ENCODE data around the gene SLC22A14. TPM values are rescaled to one million over a fixed set of nuclear protein-coding genes. Genes with fewer than 3 reads are reported as not detected.

SLC22A14 gene
- total RNA-seq, 2 experiments from 2014 or later, result 0.11 TPM; not detected in 1

DNA sequence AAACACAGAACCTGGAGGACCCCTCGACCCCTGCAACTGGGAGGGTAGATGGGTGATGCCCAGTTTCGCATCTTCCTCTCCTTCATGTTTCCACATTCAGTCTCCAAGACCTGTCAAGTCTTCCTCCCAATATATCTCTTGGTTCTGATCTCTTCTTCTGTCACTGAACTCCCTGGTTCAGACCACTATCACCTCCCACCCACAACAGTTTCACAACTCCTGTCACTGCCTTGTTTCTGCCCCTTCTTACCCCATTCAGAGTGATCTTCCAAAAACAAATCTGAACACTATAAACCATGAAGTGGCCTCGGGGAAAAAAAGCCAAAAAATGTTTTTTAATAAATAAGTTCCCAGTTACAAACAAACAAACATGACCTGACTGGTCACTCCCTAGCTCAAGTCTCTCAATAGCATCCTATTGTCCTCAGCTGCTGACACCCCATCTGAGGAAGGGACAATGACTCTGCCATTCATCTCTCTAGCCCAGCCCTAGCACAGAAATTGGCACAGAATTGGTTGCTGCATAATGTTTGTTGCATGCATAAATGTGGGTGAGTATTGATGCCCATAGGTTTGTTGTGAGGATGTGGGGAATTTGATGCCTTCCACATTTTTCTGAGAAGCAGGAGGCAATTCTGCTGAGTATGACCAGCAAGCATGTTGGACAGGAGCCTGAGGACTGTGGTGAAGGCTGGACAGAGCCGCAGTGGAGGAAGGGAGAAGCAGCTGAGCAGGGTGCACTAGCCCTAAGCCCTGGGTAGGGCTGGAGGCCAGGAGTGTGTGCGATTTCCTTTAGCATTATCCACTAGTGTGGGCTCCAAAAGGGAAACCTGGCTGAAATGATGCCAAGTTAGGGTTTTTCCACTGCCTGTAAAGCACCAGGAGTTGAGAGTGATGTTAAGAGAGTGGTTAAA lies 52.3 kb downstream of the SLC22A14 start:
- ChIA-PET POLR2A (no interaction called here), CTCF (interaction anchor here (1.5 kb wide), 1 partner anchor 12 kb away, joined by 6 read pairs; the partner anchor contains the start of gene XYLB)

DNA sequence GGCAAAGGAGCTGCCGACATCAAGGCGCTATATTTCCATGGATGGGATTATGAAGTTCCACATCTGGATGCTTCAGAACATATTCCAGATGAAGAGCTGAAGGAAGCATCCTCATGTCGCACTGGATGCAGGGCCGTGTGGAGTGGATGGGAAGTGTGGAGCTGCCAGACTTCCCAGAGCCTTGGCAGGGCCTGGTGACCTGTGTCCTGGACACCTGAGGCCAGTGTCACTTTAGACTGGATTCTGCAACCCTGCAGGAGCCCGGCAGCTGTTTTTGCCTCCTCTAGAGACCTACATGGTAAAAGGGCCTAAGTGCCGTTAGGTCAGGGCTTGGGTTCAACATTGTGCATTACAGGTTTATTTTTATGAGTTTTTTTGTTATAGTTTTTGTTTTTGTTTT lies 53.2 kb downstream of the SLC22A14 start:
- POLR2A ChIA-PET, result no interaction called here
- CTCF ChIA-PET, result no interaction called here

DNA sequence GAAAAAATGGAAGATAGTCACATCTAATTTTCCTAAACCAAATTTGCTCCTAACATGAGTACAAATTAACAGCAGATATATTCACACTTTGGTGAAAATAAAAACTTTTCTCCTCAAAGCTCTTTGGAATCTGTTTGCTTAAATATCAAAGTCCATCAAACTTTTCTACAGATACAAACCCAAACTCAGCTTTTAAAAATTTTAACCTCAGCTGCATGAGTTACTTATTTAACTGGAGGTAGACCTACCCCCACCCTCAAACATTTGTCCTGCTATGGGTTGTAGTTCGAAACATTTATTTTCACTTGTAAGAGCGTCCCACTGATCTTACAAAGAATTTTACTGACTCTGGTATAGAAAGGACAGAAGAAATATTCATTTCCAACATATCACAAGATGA lies 55.6 kb downstream of the SLC22A14 start:
- ChIA-PET POLR2A (no interaction called here), CTCF (no interaction called here)

DNA sequence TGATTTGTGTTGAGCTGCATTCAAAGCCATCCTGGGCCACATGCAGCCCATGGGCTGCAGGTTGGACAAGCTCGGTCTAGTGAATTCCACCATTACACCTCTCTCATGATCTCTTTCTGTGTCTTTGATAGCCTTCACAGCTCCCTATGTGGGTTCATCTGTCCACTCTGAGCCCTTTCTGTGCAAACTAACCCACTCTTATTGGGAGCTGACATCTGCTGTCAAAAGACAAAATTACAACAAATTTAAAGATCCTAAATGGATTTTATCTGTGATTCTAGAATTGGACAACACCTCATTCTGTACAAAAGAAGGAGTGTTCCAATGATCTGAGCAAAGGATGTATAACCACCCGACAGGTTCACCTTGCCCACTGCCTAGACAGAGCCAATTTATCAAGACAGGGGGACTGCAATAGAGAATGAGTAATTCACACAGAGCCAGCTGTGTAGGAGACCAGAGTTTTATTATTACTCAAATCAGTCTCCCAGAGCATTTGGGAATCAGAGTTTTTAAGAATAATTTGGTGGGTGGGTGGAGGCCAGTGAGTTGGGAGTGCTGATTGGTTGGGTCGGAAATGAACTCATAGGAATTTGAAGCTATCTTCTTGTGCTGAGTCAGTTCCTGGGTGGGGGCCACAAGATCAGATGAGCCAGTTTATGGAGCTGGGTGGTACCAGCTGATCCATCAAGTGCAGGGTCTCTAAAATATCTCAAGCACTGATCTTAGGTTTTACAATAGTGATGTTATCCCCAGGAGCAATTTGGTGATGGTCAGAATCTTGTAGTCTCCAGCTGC lies 61.9 kb downstream of the SLC22A14 start:
- POLR2A ChIA-PET, result no interaction called here
- CTCF ChIA-PET, result interaction anchor here (0.8 kb wide), 1 partner anchor 136 kb away, joined by 3 read pairs; no protein-coding TSS in a partner anchor

DNA sequence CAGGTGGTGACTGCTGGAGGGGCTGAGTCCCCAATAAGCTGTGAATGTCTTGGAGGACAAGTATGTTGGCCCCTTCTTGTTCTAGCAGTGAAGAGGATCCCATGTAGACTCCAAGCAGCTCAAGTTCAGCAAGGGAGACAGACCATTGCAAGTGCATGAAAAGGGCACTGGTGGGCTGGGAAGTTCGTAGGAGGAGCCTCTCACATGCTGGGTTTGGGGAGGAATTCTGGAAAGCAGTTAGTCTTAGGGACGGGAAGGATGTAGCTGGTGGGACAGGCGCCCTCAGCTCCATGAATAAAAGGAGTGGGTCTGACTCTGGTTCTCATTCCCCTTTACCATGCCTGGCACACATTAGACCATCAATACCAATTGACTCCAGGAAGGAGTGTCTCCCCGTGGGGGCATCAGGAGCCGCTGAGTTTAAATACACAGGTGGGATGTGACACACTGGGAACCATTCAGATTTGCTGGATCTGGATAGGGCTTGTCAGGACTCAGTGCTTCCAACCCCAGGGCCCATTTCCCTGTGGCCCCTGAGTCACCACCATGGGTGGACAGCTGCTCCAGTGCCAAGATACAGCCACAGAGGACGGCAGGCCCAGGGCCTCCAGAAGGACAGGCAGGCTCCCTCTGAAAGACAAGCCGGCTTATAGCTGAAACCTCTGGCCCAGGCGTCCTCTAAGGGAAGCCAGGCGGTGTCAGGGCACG lies 63.9 kb downstream of the SLC22A14 start:
- ChIA-PET POLR2A (interaction anchor here (0.6 to 2.6 kb wide), 3 partner anchors 13 to 205 kb away, joined by 3 to 10 read pairs (median 5); partner anchors contain the start of gene OXSR1), CTCF (interaction anchor here (0.8 to 2.4 kb wide), 18 partner anchors 10 to 229 kb away, joined by 3 to 15 read pairs (median 4); partner anchors contain the start of gene EXOG)

DNA sequence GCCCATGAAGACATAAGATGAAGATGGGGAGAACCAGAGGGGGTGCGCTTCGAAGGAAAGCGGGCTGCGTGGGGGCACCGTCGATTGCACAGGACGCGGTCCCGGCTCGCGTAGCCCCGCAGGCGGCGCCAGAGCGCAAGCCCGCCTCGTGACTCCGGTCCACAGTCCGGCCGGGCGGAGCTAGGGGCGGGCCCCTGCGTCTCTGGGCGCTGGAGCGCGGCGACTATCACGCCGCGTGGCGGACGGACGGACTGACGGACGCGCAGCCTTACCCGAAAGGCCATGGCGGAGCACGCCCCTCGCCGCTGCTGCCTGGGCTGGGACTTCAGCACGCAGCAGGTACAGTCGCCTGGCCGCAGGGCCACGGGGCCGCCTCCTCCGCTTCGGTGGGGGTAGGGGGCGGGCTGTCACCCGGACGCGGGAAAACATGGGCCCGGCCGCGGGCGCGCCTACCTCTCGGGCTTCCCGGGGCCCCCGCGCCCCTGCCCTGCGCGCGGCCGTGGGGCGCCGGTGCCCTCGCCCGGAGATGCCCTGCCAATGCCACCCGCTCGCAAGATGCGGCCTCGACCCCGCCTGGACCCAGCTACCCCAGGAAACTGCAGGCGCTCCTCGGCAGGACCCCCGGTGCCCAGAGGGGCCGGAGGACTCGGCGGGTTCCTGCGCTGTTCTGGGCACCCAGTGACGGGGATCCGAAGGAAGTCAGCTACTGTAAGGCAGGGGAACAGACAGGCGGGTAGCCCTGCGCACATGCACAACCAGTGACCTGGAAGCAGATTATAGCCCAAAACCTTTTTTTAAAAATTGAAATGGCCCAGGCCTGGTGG lies 64.7 kb downstream of the SLC22A14 start, which contains the start of gene XYLB:
XYLB (plus strand) TSS at position 199 of the 824 bp plus-strand sequence; CDS start at position 283, 84 bp downstream.
- CTCF ChIA-PET, result interaction anchor here (0.6 to 2.6 kb wide), 23 partner anchors 9 to 229 kb away, joined by 3 to 15 read pairs (median 4); partner anchors contain the start of gene EXOG
- POLR2A ChIA-PET, result interaction anchor here (0.6 to 2.6 kb wide), 5 partner anchors 13 to 205 kb away, joined by 3 to 10 read pairs (median 3); partner anchors contain the start of gene OXSR1

DNA sequence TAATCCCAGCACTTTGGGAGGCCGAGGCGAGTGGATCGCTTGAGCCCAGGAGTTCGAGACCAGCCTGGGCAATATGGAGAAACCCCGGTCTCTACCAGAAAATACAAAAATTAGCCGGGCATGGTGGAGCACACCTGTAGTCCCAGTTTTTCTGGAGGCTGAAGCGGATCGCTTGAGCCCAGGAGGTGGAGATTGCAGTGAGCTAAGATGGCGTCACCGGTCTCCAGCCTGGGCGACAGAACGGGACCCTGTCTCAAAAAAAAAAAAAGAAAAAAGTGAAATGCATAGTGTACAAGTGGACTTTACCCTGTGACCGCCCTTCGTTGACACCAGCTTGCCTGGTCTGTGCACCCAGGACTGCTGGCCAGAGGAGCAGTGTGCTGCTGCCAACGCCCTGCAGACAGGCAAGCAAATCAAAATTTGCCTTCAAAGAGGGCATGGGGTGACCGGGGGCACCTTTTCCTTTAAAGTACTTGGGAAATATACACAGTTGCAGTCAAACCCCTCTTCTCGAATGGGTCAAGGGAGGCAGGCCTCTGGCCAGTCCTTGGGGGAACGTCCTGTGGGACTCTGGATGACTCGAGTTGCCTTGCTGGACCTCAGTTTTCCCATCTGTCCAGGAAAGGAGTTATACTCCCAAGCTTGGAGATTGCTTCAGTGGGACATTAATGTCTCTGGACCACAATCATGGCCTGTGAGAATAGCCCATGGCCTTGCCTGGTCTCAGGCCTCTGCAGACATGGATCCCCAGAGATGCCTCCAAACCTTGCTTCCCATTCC lies 65.5 kb downstream of the SLC22A14 start:
- CTCF ChIA-PET, result interaction anchor here (1.0 to 2.6 kb wide), 4 partner anchors 17 to 221 kb away, joined by 3 to 15 read pairs (median 7); no protein-coding TSS in a partner anchor
- POLR2A ChIA-PET, result interaction anchor here (1.0 to 2.6 kb wide), 2 partner anchors 183 to 184 kb away, joined by 3 to 10 read pairs; partner anchors contain the start of gene OXSR1

DNA sequence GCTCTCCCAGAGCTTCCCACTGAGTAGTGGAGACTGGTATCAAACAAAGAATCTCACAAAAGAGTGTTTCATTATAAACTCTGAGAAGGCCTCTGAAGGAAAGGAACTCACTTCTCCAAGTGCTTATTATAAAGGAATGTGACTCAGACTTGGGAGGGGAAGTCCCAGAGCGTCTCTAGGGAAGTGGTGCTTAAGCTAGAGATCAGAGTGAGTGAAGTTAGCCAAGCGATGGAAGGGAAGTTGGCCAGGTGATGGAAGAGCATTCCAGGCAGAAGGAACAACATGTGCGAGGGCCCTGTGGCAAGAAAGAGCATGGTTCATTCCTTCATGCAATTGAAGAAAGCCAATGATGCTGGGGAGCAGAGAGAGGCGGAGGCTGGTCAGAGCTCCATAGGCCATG lies 66.8 kb downstream of the SLC22A14 start:
- ChIA-PET CTCF (interaction anchor here (2.6 kb wide), 1 partner anchor 132 kb away, joined by 10 read pairs; no protein-coding TSS in a partner anchor), POLR2A (no interaction called here)

DNA sequence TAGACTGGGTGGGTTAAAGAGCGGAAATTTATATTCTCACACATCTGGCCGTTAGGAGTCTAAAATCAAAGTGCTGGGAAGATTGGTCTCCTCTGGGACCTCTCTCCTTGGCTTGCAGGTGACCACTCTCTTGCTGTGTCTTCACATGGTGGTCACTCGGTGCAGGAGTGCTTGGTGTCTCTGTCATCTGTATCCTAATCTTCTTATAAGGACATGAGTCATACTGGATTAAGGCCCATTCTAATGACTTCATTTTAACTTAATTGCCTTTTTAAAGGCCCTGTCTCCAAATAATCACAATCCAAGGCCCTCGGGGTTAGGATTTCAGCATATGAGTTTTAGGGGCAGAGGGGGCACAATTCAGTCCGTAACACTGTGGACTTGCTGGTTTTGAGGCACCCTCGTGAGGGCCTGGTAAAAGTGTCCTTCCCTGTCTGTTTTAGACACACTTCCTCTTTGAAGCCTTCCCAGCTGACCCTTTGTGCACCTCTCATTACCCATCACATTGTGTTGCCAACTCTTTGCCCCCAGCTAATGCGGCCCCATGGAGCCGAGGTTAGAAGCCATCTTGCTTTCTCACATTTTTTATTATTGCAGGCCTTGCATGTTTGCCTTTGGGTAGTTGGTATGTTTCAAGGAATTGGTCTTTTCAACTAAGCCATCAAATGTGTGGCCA lies 67.7 kb downstream of the SLC22A14 start:
- ChIA-PET CTCF (interaction anchor here (2.6 kb wide), 1 partner anchor 131 kb away, joined by 10 read pairs; no protein-coding TSS in a partner anchor), POLR2A (no interaction called here)

DNA sequence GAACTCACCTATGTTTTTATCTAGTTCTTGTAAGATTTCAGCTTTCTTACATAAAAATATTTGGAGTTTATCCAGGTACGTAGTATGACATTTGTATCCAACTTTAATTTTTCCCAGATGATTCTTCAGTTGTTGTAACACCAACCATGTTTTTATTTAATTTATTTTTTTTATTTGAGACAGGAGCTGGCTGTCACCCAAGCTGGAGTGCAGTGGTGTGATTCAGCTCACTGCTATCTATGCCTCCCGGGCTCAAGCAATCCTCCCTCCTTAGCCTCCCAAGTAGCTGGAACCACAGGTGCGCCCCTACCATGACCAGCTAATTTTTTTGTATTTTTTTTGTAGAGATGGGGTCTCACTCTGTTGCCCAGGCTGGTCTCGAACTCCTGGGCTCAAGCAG lies 71.1 kb downstream of the SLC22A14 start:
- POLR2A ChIA-PET, result no interaction called here
- CTCF ChIA-PET, result no interaction called here

DNA sequence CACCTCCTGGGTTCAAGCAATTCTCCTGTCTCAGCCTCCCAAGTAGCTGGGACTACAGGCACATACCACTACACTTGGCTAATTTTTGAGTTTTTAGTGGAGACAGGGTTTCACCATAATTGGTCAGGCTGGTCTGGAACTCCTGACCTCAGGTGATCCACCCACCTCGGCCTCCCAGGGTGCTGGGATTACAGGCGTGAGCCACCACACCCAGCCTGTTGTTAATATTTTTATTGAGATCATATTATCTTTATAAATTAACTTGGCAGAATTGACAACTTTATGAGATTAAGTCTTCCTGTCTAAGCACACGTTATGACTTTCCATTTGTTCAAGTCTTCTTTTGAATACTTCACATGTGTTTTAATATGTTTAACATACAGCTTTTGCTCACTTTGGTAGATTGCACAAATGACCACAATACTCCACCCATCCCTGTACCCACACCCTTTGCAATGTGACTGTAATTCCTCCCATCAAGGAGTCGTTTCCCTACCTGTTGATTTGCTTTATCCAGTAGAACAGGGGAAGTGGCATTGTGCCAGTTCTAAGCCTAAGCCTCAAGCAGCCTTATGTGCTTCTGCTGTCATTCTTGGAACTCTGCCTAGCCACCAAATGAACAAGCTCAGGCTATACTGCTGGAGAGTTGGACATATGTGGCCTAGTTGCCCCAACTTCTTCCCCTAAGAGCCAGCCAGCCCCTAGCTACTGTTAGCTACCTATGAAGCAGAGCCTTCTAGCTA lies 72.7 kb downstream of the SLC22A14 start:
- CTCF ChIA-PET, result no interaction called here
- POLR2A ChIA-PET, result no interaction called here

DNA sequence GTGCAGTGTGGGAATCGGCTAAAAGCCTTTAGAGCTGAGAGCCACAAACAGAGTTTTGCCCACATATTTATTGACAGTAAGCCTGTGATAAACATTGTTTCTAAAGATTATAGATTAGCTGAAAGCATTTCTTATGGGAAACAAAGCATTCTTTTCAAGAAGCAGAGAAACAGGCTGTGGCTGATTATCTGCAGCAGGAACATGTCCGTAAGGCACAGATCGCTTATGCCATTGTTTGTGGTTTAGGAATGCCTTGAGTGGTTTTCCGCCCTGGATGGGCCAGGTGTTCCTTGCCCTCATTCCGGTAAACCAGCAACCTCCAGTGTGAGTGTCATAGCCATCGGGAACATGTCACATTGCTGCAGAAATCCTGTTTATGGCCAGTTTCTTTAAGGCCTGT lies 76.9 kb downstream of the SLC22A14 start:
- ChIA-PET CTCF (interaction anchor here (1.2 kb wide), 1 partner anchor 13 kb away, joined by 4 read pairs; the partner anchor contains the start of gene XYLB), POLR2A (interaction anchor here (0.7 kb wide), 1 partner anchor 13 kb away, joined by 5 read pairs; no protein-coding TSS in a partner anchor)

DNA sequence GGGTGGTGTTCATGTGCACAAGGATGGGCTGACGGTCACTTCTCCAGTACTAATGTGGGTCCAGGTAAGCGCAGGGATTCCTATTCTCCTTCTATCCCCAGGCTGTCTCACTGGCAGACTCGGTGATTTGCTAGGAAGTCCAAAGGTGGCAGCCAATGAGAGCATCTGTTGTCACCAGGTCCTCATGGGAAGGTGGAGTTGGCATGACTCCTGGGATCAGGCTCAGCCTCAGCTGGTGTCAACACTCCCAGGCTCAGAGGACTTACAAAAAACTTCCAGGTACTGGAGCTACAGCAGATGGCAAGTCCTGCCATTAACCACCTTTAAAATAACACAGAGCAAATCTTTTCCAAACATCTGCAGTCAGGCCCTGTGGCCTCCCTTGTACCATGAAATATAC lies 78.3 kb downstream of the SLC22A14 start:
- CTCF ChIA-PET, result no interaction called here
- POLR2A ChIA-PET, result no interaction called here

DNA sequence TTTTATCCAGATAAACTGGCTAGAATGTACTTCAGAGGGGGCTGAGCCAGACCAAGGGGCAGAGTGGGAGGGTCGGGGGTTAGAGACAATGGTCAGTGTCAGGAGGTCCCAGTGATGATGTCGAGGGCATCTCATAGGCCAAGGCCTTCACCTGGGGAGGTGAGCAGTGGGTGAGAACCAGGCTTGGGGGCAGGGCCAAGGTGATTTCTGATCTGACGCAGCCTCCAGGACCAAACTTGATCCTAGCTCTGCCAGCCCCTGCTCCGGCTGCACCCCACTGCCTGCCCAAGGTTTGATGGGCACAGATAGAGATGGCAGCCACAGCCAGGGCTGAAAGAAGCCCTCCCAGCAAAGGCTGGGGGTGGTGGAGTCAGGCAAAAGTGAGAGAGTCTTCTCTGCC lies 79.4 kb downstream of the SLC22A14 start:
- ChIA-PET CTCF (no interaction called here), POLR2A (interaction anchor here (0.6 kb wide), 1 partner anchor 195 kb away, joined by 3 read pairs; no protein-coding TSS in a partner anchor)

DNA sequence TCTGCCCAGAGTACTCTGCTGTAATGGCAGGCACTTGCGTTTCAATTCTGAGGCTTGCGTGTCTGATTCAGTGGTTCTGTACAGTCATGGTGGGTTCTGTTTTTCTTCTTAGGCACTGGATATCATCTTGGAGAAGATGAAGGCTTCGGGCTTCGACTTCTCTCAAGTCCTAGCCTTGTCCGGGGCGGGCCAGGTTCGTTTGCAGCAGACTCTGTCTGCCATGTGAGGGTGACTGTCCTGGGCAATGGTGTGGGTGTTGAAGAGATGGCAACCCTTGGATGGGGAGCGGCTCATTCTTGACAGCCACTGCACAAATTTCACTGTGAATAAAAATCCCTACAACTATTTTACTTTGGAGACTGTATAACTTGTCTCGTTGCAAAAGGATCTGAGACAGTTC lies 80.7 kb downstream of the SLC22A14 start:
- ChIA-PET CTCF (no interaction called here), POLR2A (no interaction called here)

DNA sequence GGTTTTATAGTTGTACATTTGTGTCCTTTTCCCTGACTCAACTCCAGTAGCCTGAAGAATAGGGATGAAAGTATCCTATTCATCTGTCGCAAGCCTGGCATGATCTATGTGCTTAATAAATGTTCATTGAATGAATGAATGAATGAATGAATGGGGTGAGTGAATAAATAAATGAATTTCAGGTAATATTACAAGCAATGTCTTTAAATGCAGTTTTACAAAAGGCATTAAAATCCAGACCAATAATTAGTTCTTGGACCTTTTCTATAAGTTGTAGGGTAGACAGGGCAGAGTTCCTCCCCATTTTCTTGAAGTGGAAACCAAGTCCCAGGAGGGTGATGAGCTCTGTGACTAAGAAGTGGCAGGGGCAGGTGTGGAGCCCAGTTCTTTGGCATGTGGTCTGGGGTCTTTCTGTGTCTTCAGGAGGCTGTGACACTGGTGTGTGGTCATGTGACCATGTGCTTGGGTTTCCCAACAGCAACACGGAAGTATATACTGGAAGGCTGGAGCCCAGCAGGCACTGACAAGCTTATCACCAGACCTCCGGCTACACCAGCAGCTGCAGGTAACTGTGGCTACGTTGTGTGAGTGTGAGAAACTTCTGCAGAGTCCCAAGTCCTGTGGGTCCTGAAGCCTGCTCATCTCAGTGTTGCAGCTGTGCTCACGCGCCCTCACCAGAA lies 82.8 kb downstream of the SLC22A14 start:
- ChIA-PET POLR2A (no interaction called here), CTCF (interaction anchor here (0.9 kb wide), 1 partner anchor 18 kb away, joined by 3 read pairs; the partner anchor contains the start of gene XYLB)

All from activated CD8-positive, alpha-beta memory T cell treated with anti-CD3 and anti-CD28 coated beads for 36 hours (primary cell).